IPS-18a (cell line): Measurements from ENCODE around the gene OR2T27.

Source experiments
- H3K27ac ChIP-seq: one replicate; pipeline ENCODE4 v1.5.1; 2013; ENCODE audit warnings: low read length
- H3K27me3 ChIP-seq: one replicate; pipeline ENCODE4 v1.6.1; 2013; ENCODE audit warnings: mild to moderate bottlenecking, low read length; ENCODE audit not compliant: control insufficient read depth, insufficient read depth
- H3K36me3 ChIP-seq: one replicate; pipeline ENCODE4 v1.6.1; 2013; ENCODE audit warnings: low read depth, low read length; ENCODE audit not compliant: control insufficient read depth
- H3K4me1 ChIP-seq: one replicate; pipeline ENCODE4 v1.6.1; 2013; ENCODE audit warnings: low read depth, low read length; ENCODE audit not compliant: control insufficient read depth
- H3K4me3 ChIP-seq: one replicate; pipeline ENCODE4 v1.5.1; 2013; ENCODE audit warnings: low read length
- H3K9ac ChIP-seq: one replicate; pipeline ENCODE4 v1.6.1; 2013; ENCODE audit warnings: mild to moderate bottlenecking, low read length, moderate library complexity
- H3K9me3 ChIP-seq: one replicate; pipeline ENCODE4 v1.6.1; 2013; ENCODE audit warnings: low read depth, low read length; ENCODE audit not compliant: control insufficient read depth

The OR2T27 gene

GRCh38 chr1:248611883-248612414 is 43.4 kb downstream of the OR2T27 start:
- Histone ChIP-seq H3K9me3 (peaks cover 88% of the 10 kb centered on the region), H3K27me3 (no peaks in the 10 kb centered on the region), H3K4me1 (no peaks in the 10 kb centered on the region), H3K4me3 (no peak overlapping the region), H3K36me3 (no peaks in the 10 kb centered on the region), H3K9ac (no peak overlapping the region), H3K27ac (no peak overlapping the region)

- peaks cover 84% of the 10 kb centered on the region for H3K9me3 ChIP-seq
- no peaks in the 10 kb centered on the region for H3K27me3 ChIP-seq
These were observed 45.0 kb downstream of the OR2T27 start for GRCh38 chr1:248610301-248610700.

More at GRCh38 chr1:248610301-248610700, 45.0 kb downstream of the OR2T27 start:
- Histone ChIP-seq H3K36me3 (no peaks in the 10 kb centered on the region), H3K9ac (no peak overlapping the region), H3K4me3 (no peak overlapping the region), H3K4me1 (no peaks in the 10 kb centered on the region), H3K27ac (no peak overlapping the region)
